NCI-H226 (cell line): Measurements from ENCODE around the gene C9orf40.

ENCODE experiments used
- DNase-seq: peaks from one replicate; pipeline ENCODE4 v3.0.0-alpha.2; 2015

C9orf40 gene

GRCh38 chr9:74935008-74935407, 17.7 kb downstream of the C9orf40 start:
- no peak for DNase-seq

- DNase-seq, result no peak
These were observed 31.0 kb downstream of the C9orf40 start for GRCh38 chr9:74921737-74922136.

GRCh38 chr9:74920944-74921626, 31.6 kb downstream of the C9orf40 start:
- DNase-seq, result no peak

DNA sequence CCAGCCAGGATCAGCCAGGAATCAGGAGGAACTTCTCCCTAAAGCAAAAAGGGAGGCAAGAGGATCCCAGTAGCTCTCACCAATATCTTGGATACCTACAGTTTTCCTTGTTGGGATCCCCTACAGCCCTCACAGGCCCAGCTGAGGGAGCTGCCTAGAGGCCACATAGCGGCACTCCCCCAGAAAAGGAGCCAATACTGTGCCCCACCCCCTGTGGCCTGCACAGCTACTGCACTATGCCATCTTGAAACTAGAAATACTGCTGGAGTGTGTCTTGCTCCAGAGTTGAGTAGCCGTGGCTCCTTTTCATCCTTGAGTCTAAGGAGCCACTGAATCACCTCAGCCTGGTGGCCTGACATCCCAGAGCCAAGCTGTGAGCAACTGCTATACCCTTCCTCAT, 42.7 kb downstream of the C9orf40 start:
- DNase-seq, result no peak

DNA sequence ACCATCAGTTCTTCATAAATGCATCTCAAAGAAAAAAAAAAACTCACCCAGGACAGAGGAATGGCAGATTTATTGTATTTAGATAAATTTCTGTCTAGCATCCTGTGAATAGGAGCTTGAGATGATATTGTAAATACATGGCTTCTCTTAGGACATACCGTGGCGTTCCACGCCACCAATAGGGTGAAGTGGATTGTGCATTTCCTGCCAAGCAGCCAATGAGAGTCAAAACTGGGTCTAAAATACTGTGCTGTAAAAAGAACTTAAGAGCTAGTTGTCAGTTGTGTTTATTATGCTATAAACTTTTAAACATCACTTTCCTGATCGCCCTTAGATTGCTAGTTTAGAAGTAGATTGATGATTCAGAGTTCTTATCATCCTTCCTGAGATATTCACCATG, 44.0 kb downstream of the C9orf40 start:
- DNase-seq, result no peak

DNA sequence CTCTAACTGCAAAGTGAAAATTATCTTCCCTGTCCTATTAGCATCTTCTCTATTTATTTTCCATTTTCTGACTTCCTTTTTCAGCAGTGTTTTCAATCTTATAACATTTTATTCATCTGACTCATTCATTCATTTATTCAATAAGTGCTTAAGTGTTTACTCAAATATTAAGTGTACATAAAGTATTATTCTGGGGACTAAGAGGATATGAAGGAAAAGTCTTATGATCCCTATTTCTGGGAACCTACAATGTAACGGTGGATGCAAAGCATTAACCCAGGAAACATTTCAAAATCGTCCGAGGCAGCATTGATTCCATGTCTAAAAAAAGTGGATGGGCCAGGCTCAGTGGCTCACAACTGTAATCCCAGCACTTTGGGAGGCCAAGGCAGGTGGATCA, 45.6 kb downstream of the C9orf40 start:
- no peak for DNase-seq

DNA sequence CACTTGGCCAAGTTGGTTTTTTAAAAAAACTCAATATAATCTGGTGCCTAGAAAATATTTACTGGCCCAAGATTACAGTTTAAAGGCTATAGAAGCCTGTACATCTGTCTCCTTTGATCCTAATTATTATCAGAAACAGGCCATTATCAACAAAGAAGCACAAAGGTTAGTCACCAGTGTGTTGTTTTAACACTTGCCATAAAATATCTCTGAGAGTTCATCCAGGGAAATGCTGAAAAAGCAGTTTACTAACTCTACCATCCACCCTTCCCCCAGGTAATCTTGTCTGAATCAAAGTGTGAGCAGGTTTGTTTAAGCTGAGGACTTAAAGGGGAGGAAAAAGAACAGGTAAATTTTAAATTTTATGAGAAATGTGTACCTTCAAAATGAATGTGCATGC, 51.7 kb downstream of the C9orf40 start:
- DNase-seq, result no peak
